MM.1S (cell line): ENCODE data around the gene MYPN.

Experiments
- DNase-seq: peaks from one replicate; pipeline ENCODE4 v3.0.0-alpha.2; 2015
- H2AFZ ChIP-seq: fragments of 300-600 bp; sonication (generic); 2 replicates; pipeline ENCODE4 v1.6.0; 2016; ENCODE audit warnings: antibody characterized with exemption, low read length
- H3F3A ChIP-seq: fragments of 300-600 bp; sonication (generic); 2 replicates; pipeline ENCODE4 v1.6.1; 2016; ENCODE audit warnings: mild to moderate bottlenecking, antibody characterized with exemption, low read length, moderate library complexity, mixed read lengths; ENCODE audit not compliant: insufficient read depth
- H3K27ac ChIP-seq: fragments of 300-600 bp; sonication (generic); 2 replicates; pipeline ENCODE4 v1.5.1; 2016; ENCODE audit warnings: mild to moderate bottlenecking, low read length
- H3K27me3 ChIP-seq: fragments of 300-600 bp; sonication (generic); replicated peaks from 2 replicates; pipeline ENCODE4 v1.6.0; 2016; ENCODE audit warnings: low read length; ENCODE audit not compliant: insufficient read depth
- H3K36me3 ChIP-seq: fragments of 300-600 bp; sonication (generic); replicated peaks from 2 replicates; pipeline ENCODE4 v1.6.1; 2016; ENCODE audit warnings: mild to moderate bottlenecking, low read length, mixed read lengths; ENCODE audit not compliant: insufficient read depth
- H3K4me1 ChIP-seq: fragments of 300-600 bp; sonication (generic); 2 replicates; pipeline ENCODE4 v1.6.1; 2016; ENCODE audit warnings: low read length, mixed read lengths
- H3K4me2 ChIP-seq: fragments of 300-600 bp; sonication (generic); 2 replicates; pipeline ENCODE4 v1.6.0; 2016; ENCODE audit warnings: low read depth, low read length
- H3K4me3 ChIP-seq: fragments of 300-600 bp; sonication (generic); 2 replicates; pipeline ENCODE4 v1.5.1; 2016; ENCODE audit warnings: low read length, mixed read lengths
- H3K79me2 ChIP-seq: fragments of 300-600 bp; sonication (generic); 2 replicates; pipeline ENCODE4 v1.6.1; 2016; ENCODE audit warnings: mixed run types, low read length, mixed read lengths
- H3K9ac ChIP-seq: fragments of 300-600 bp; sonication (generic); 2 replicates; pipeline ENCODE4 v1.6.1; 2016; ENCODE audit warnings: low read length, mixed read lengths
- H3K9me2 ChIP-seq: fragments of 300-600 bp; sonication (generic); replicated peaks from 2 replicates; pipeline ENCODE4 v1.6.1; 2016; ENCODE audit warnings: mild to moderate bottlenecking, low read length, mixed read lengths; ENCODE audit not compliant: insufficient read depth
- H3K9me3 ChIP-seq: fragments of 300-600 bp; sonication (generic); replicated peaks from 2 replicates; pipeline ENCODE4 v1.6.1; 2016; ENCODE audit warnings: mild to moderate bottlenecking, low read length, mixed read lengths; ENCODE audit not compliant: insufficient read depth
- H4K20me1 ChIP-seq: fragments of 300-600 bp; sonication (generic); 2 replicates; pipeline ENCODE4 v1.6.1; 2016; ENCODE audit warnings: mild to moderate bottlenecking, low read length, moderate library complexity, mixed read lengths; ENCODE audit not compliant: insufficient read depth
- EZH2 ChIP-seq: fragments of 300-600 bp; sonication (generic); optimal IDR thresholded peaks from 2 replicates; pipeline ENCODE3; 2017; ENCODE audit warnings: low read depth, mild to moderate bottlenecking, antibody characterized with exemption, low read length, mixed read lengths
- EZH2phosphoT487 ChIP-seq: fragments of 300-600 bp; sonication (generic); IDR thresholded peaks from 2 replicates; pipeline ENCODE4 v1.6.1; 2018; ENCODE audit warnings: antibody characterized with exemption, low read length
- TF ChIP-seq, protein P1 (sequence below): fragments of 300-600 bp; sonication (generic); IDR thresholded peaks from 2 replicates; pipeline ENCODE4 v1.5.1; 2016; ENCODE audit warnings: antibody characterized with exemption, low read length, mixed read lengths

MYPN gene

DNA sequence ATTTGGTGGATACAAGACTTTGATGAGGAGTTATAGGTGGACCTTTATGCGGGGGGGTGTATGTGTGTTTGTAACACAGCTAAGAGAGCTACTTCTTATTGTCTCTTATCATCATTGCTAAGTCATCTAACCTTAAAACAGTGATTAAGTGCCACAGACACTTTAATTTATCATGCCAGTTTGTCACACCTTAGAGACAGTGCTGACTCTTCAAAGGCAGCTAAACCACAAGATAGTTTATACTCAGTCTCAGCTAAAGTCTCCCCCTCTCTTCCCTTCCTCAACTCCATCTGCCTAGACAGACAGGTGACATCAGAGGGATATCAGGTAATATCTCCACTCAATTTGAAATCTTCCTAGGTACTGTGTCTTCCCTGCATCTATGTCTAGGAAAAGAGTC is 42.2 kb downstream of the MYPN start:
- Histone ChIP-seq H4K20me1 (no peaks in the 10 kb centered on the region), H3K4me2 (no peak overlapping the region), H3K9ac (no peak overlapping the region), H3K9me2 (no peaks in the 10 kb centered on the region), H3K4me3 (no peak overlapping the region), H3F3A (no peaks in the 10 kb centered on the region), H3K27me3 (no peaks in the 10 kb centered on the region), H3K36me3 (no peaks in the 10 kb centered on the region), H3K79me2 (no peaks in the 10 kb centered on the region), H3K9me3 (no peaks in the 10 kb centered on the region), H2AFZ (no peak overlapping the region), H3K4me1 (no peaks in the 10 kb centered on the region), H3K27ac (no peak overlapping the region)
- TF ChIP-seq EZH2, result no peak
- TF ChIP-seq EZH2phosphoT487, result no peak
- TF ChIP-seq, protein P1, sequence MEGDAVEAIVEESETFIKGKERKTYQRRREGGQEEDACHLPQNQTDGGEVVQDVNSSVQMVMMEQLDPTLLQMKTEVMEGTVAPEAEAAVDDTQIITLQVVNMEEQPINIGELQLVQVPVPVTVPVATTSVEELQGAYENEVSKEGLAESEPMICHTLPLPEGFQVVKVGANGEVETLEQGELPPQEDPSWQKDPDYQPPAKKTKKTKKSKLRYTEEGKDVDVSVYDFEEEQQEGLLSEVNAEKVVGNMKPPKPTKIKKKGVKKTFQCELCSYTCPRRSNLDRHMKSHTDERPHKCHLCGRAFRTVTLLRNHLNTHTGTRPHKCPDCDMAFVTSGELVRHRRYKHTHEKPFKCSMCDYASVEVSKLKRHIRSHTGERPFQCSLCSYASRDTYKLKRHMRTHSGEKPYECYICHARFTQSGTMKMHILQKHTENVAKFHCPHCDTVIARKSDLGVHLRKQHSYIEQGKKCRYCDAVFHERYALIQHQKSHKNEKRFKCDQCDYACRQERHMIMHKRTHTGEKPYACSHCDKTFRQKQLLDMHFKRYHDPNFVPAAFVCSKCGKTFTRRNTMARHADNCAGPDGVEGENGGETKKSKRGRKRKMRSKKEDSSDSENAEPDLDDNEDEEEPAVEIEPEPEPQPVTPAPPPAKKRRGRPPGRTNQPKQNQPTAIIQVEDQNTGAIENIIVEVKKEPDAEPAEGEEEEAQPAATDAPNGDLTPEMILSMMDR, result no peak
- DNase-seq, result no peak

DNA sequence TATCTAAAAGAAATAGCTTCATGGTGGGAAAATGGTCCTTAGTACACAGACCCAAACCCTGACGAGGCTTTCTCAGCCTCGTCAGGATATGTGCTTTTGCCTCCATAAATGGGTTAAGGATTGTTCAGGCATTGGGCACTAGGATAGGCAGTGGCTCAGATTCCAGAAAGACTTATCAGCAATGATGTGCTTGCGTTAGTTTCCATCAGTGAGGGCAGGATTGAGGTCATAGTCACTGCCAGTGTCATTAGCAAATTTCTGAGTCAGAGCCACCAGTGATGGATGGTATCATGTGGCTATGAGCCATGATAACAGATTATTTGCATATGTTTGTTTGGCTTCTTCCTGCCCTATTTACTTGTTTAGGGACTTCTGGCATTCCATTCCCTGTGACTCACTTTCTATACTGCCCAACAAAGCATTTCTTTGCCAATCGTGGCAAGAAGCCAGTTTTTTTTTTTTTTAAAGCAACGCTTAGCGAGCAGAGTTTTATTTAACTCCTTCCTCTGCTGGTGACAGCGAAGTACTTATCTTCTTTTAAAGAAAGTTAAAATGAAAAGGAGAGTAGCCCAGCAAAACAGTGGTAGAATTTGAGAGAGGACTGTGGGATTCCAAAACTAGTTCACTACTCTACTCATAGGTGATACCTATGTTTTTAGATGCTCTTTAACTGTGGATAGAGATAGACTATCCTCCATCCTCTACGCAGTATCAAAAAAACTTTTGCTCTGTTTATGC is 44.4 kb downstream of the MYPN start:
- Histone ChIP-seq H3K4me2 (no peak overlapping the region), H3K9me2 (no peaks in the 10 kb centered on the region), H3F3A (no peaks in the 10 kb centered on the region), H3K79me2 (no peaks in the 10 kb centered on the region), H2AFZ (no peak overlapping the region), H4K20me1 (no peaks in the 10 kb centered on the region), H3K36me3 (no peaks in the 10 kb centered on the region), H3K9me3 (no peaks in the 10 kb centered on the region), H3K27ac (no peak overlapping the region), H3K27me3 (no peaks in the 10 kb centered on the region), H3K4me1 (no peaks in the 10 kb centered on the region), H3K9ac (no peak overlapping the region), H3K4me3 (no peak overlapping the region)
- no peak for DNase-seq
- TF ChIP-seq EZH2 (no peak), EZH2phosphoT487 (no peak)
- TF ChIP-seq, protein P1, result no peak

DNA sequence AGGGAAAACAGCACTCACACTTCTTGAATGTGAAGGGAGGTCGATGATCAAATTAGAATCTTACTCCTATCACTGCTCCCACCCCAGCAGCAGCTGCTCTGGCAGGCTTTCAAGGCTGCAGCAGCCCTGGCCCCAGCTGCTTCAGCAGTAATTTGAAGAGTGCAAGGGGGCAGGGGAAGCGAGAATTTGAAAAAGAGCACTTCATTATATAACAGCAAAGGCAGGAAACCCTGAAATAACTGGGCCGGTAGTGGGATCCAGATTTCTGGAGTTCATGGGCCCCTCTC is 44.9 kb downstream of the MYPN start:
- Histone ChIP-seq H3K27ac (no peak overlapping the region), H3K4me3 (no peak overlapping the region), H3K79me2 (no peaks in the 10 kb centered on the region), H3K27me3 (no peaks in the 10 kb centered on the region), H3F3A (no peaks in the 10 kb centered on the region), H3K4me2 (no peak overlapping the region), H3K9ac (no peak overlapping the region), H3K9me3 (no peaks in the 10 kb centered on the region), H3K36me3 (no peaks in the 10 kb centered on the region), H3K9me2 (no peaks in the 10 kb centered on the region), H2AFZ (no peak overlapping the region), H3K4me1 (no peaks in the 10 kb centered on the region), H4K20me1 (no peaks in the 10 kb centered on the region)
- DNase-seq, result no peak
- TF ChIP-seq, protein P1, result no peak
- TF ChIP-seq EZH2, result no peak
- TF ChIP-seq EZH2phosphoT487, result no peak
